CD4-positive, CD25-positive, alpha-beta regulatory T cell (primary cell): ENCODE measurements around the gene TYW3. TPM values are rescaled to one million over a fixed set of nuclear protein-coding genes. Genes with fewer than 3 reads are reported as not detected.
A peak's percentile ranks its signal among the peaks of the same experiment; 100 is the strongest.

Experiments used
- ATAC-seq, 2 donors: fragments of 150-1000 bp; cut with Tn5 transposase; one replicate each; pipeline ENCODE4 v1.10.0; 2021; ENCODE audit warnings: low read depth in 2 of 2, moderate number of reproducible peaks in 2 of 2, moderate library complexity in 1 of 2
- DNase-seq, 3 donors: peaks; one replicate each; pipeline versions ENCODE4 v3.0.0 to v3.0.0-alpha.2; 2012 to 2022; ENCODE audit warnings: mixed read lengths in 1 of 3
- H3K27ac ChIP-seq: one replicate; pipeline ENCODE4 v1.7.0; 2013; ENCODE audit warnings: mild to moderate bottlenecking, low read length; ENCODE audit not compliant: insufficient read depth, poor library complexity, severe bottlenecking
- H3K27me3 ChIP-seq: one replicate; pipeline ENCODE4 v1.7.0; 2013; ENCODE audit warnings: low read length; ENCODE audit not compliant: control insufficient read depth, insufficient read depth
- H3K36me3 ChIP-seq: one replicate; pipeline ENCODE4 v1.7.0; 2013; ENCODE audit warnings: mild to moderate bottlenecking, low read length, moderate library complexity; ENCODE audit not compliant: control insufficient read depth, insufficient read depth
- H3K4me1 ChIP-seq: 2 replicates; pipeline ENCODE4 v1.7.0; 2013; ENCODE audit warnings: mild to moderate bottlenecking, low read length; ENCODE audit not compliant: insufficient read depth, control insufficient read depth, poor library complexity, severe bottlenecking
- H3K4me3 ChIP-seq: one replicate; pipeline ENCODE4 v1.7.0; 2013; ENCODE audit warnings: low read depth, mild to moderate bottlenecking, low read length, moderate library complexity
- H3K9me3 ChIP-seq, 2 experiments: 1 replicate in 1 of 2; 2 replicates in 1 of 2; pipeline ENCODE4 v1.7.0; 2013; ENCODE audit warnings: low read length in 2 of 2, mild to moderate bottlenecking in 1 of 2, moderate library complexity in 1 of 2; ENCODE audit not compliant: control insufficient read depth in 2 of 2
- H3K27ac Mint-ChIP-seq, 3 donors: one replicate each; pipeline ENCODE4 v1.8.0; 2020 to 2022; ENCODE audit warnings: mild to moderate bottlenecking in 3 of 3, mixed read lengths in 3 of 3, moderate library complexity in 2 of 3
- H3K27me3 Mint-ChIP-seq: one replicate; pipeline ENCODE4 v1.8.0; 2022; ENCODE audit warnings: mild to moderate bottlenecking, mixed read lengths
- H3K36me3 Mint-ChIP-seq: one replicate; pipeline ENCODE4 v1.8.0; 2020; ENCODE audit warnings: mixed read lengths
- H3K4me1 Mint-ChIP-seq, 4 donors: one replicate each; pipeline ENCODE4 v1.8.0; 2020 to 2022; ENCODE audit warnings: mixed read lengths in 4 of 4, mild to moderate bottlenecking in 1 of 4
- H3K4me3 Mint-ChIP-seq, 4 donors: one replicate each; pipeline ENCODE4 v1.8.0; 2020 to 2022; ENCODE audit warnings: mild to moderate bottlenecking in 4 of 4, mixed read lengths in 4 of 4, moderate library complexity in 3 of 4
- H3K9me3 Mint-ChIP-seq, 7 donors: one replicate each; pipeline ENCODE4 v1.8.0; 2020 to 2022; ENCODE audit warnings: mixed read lengths in 7 of 7, mild to moderate bottlenecking in 3 of 7, moderate library complexity in 2 of 7
- polyA plus RNA-seq, 4 donors: library from polyadenylated mRNA; unstranded; fragments of 300-500 nt; fragmentation: Illumina TruSeq; gene quantifications; one replicate each; pipeline ENCODE4 v1.2.3, GENCODE V29; 2021
- total RNA-seq: library from RNA; stranded (reverse); gene quantifications from one replicate; pipeline ENCODE4 v1.2.3, GENCODE V29; 2022

Gene TYW3
- total and polyA plus RNA-seq, 5 donors from 2014 or later = 6.1 to 11.4 (median 9.7) TPM

GRCh38 chr1:74693473-74693872 is 39.5 kb upstream of the TYW3 start:
- no peaks in the 10 kb centered on the region for H3K9me3 ChIP-seq
- no peaks in the 10 kb centered on the region for H3K36me3 Mint-ChIP-seq
- no peaks in the 10 kb centered on the region for H3K4me1 ChIP-seq
- no peaks in the 10 kb centered on the region for H3K9me3 Mint-ChIP-seq
- no peak overlapping the region for H3K27ac ChIP-seq
- H3K4me3 ChIP-seq = no peak overlapping the region
- ATAC-seq (no peak), DNase-seq (no peak)
- H3K27ac Mint-ChIP-seq = no peak overlapping the region
- no peaks in the 10 kb centered on the region for H3K36me3 ChIP-seq
- H3K27me3 ChIP-seq = no peaks in the 10 kb centered on the region
- H3K27me3 Mint-ChIP-seq = no peaks in the 10 kb centered on the region
- H3K4me1 Mint-ChIP-seq = peaks cover 0 to 11% (median 2%) of the 10 kb centered on the region in 4 donors
- H3K4me3 Mint-ChIP-seq = no peak overlapping the region

- Histone ChIP-seq H3K4me1 (no peaks in the 10 kb centered on the region), H3K9me3 (no peaks in the 10 kb centered on the region), H3K27me3 (no peaks in the 10 kb centered on the region), H3K4me3 (no peak overlapping the region), H3K27ac (no peak overlapping the region), H3K36me3 (no peaks in the 10 kb centered on the region)
- Mint-ChIP-seq H3K27ac (no peak overlapping the region), H3K4me3 (no peak overlapping the region), H3K36me3 (peaks cover 3% of the 10 kb centered on the region), H3K9me3 (no peaks in the 10 kb centered on the region), H3K4me1 (peaks cover 0 to 6% (median 0%) of the 10 kb centered on the region in 4 donors), H3K27me3 (no peaks in the 10 kb centered on the region)
- ATAC-seq (no peak), DNase-seq (no peak)
Measured at GRCh38 chr1:74697832-74698231, 35.1 kb upstream of the TYW3 start.

- H3K4me3 Mint-ChIP-seq = no peak overlapping the region
- Histone ChIP-seq H3K9me3 (no peaks in the 10 kb centered on the region), H3K27ac (no peak overlapping the region), H3K4me3 (no peak overlapping the region), H3K27me3 (no peaks in the 10 kb centered on the region), H3K4me1 (no peaks in the 10 kb centered on the region), H3K36me3 (peaks cover 5% of the 10 kb centered on the region)
- H3K36me3 Mint-ChIP-seq = peaks cover 14% of the 10 kb centered on the region
- H3K9me3 Mint-ChIP-seq = no peaks in the 10 kb centered on the region
- ATAC-seq (no peak), DNase-seq (no peak)
- H3K27ac Mint-ChIP-seq = no peak overlapping the region
- H3K4me1 Mint-ChIP-seq = peaks cover 0 to 6% (median 0%) of the 10 kb centered on the region in 4 donors
- no peaks in the 10 kb centered on the region for H3K27me3 Mint-ChIP-seq
Measured at GRCh38 chr1:74699331-74699730, 33.6 kb upstream of the TYW3 start.

GRCh38 chr1:74703386-74704182 is 29.4 kb upstream of the TYW3 start:
- ATAC-seq (no peak), DNase-seq (no peak)
- no peak overlapping the region for H3K4me3 Mint-ChIP-seq
- Histone ChIP-seq H3K9me3 (no peaks in the 10 kb centered on the region), H3K4me3 (no peak overlapping the region), H3K27me3 (no peaks in the 10 kb centered on the region), H3K4me1 (no peaks in the 10 kb centered on the region), H3K36me3 (peaks cover 29% of the 10 kb centered on the region), H3K27ac (no peak overlapping the region)
- no peaks in the 10 kb centered on the region for H3K27me3 Mint-ChIP-seq
- H3K4me1 Mint-ChIP-seq = peaks cover 0 to 6% (median 0%) of the 10 kb centered on the region in 4 donors
- peak overlapping the region in 1 of 3 donors; percentile 50 for H3K27ac Mint-ChIP-seq
- H3K36me3 Mint-ChIP-seq = peaks cover 37% of the 10 kb centered on the region
- no peaks in the 10 kb centered on the region for H3K9me3 Mint-ChIP-seq

GRCh38 chr1:74712881-74713280 is 20.1 kb upstream of the TYW3 start:
- no peak for ATAC-seq
- Histone ChIP-seq H3K27ac (no peak overlapping the region), H3K36me3 (peaks cover 47% of the 10 kb centered on the region), H3K4me3 (no peak overlapping the region), H3K9me3 (no peaks in the 10 kb centered on the region), H3K27me3 (no peaks in the 10 kb centered on the region), H3K4me1 (no peaks in the 10 kb centered on the region)
- Mint-ChIP-seq H3K9me3 (peaks cover 0 to 2% (median 0%) of the 10 kb centered on the region in 7 donors), H3K36me3 (peaks cover 44% of the 10 kb centered on the region), H3K27me3 (no peaks in the 10 kb centered on the region), H3K27ac (no peak overlapping the region), H3K4me3 (no peak overlapping the region), H3K4me1 (peaks cover 0 to 10% (median 3%) of the 10 kb centered on the region in 4 donors)
- DNase-seq = no peak

- H3K4me3 ChIP-seq = no peak overlapping the region
- H3K4me3 Mint-ChIP-seq = no peak overlapping the region
- peaks cover 37% of the 10 kb centered on the region for H3K36me3 Mint-ChIP-seq
- H3K27ac Mint-ChIP-seq = peak overlapping the region in 1 of 3 donors; percentile 23
- no peak for ATAC-seq
- H3K27ac ChIP-seq = no peak overlapping the region
- H3K4me1 ChIP-seq = no peaks in the 10 kb centered on the region
- no peak for DNase-seq
- H3K9me3 ChIP-seq = no peaks in the 10 kb centered on the region
- peaks cover 0 to 10% (median 1%) of the 10 kb centered on the region in 4 donors for H3K4me1 Mint-ChIP-seq
- peaks cover 50% of the 10 kb centered on the region for H3K36me3 ChIP-seq
- no peaks in the 10 kb centered on the region for H3K27me3 Mint-ChIP-seq
- no peaks in the 10 kb centered on the region for H3K27me3 ChIP-seq
- peaks cover 0 to 2% (median 0%) of the 10 kb centered on the region in 7 donors for H3K9me3 Mint-ChIP-seq
Measured at GRCh38 chr1:74713849-74714248, 19.1 kb upstream of the TYW3 start.

GRCh38 chr1:74714429-74715235 is 18.3 kb upstream of the TYW3 start:
- H3K36me3 Mint-ChIP-seq = peaks cover 31% of the 10 kb centered on the region
- Histone ChIP-seq H3K36me3 (peaks cover 50% of the 10 kb centered on the region), H3K4me3 (no peak overlapping the region), H3K27me3 (no peaks in the 10 kb centered on the region), H3K9me3 (no peaks in the 10 kb centered on the region), H3K4me1 (no peaks in the 10 kb centered on the region), H3K27ac (no peak overlapping the region)
- ATAC-seq (no peak), DNase-seq (no peak)
- H3K27ac Mint-ChIP-seq = no peak overlapping the region
- H3K27me3 Mint-ChIP-seq = no peaks in the 10 kb centered on the region
- H3K9me3 Mint-ChIP-seq = peaks cover 0 to 2% (median 0%) of the 10 kb centered on the region in 7 donors
- peaks cover 0 to 10% (median 1%) of the 10 kb centered on the region in 4 donors for H3K4me1 Mint-ChIP-seq
- H3K4me3 Mint-ChIP-seq = no peak overlapping the region
